Esophagus squamous epithelium (tissue), 4 donors: Measurements from ENCODE around the gene CRYBG1.

Source experiments
- POLR2A ChIP-seq, 4 donors: fragments of 450-650 bp; IDR thresholded peaks; one replicate each; pipeline ENCODE4 v1.6.1; 2017; ENCODE audit warnings: antibody characterized with exemption in 4 of 4, mild to moderate bottlenecking in 4 of 4, moderate library complexity in 3 of 4
- TF ChIP-seq, protein P1 (sequence below), 6 experiments: fragments of 450-650 bp in 4 of 6; fragments of 200-600 bp in 2 of 6; sonication (generic) in 2 of 6; IDR thresholded peaks; one replicate each; pipeline ENCODE4 v1.5.1; 2016 to 2019; ENCODE audit warnings: antibody characterized with exemption in 6 of 6, mild to moderate bottlenecking in 4 of 6, moderate library complexity in 4 of 6

DNA sequence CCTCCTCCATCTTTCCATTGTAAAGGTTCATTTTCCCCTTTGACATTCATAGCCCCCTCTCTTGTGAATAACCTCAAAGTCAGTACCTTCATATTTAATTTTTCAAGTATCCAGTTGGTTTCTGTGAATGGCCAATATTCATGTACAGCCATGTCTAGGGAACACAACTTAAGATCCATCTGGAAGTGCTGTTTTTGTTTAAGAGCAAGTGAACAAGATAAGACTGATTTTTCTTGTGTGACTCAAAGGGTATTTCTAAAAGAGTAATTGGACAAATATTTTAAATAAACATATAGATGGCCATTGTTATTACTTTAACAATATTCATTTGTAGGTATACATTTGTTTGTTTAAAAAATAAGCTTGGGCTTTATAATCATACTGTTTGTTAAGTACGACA lies 175.8 kb downstream of the CRYBG1 start:
- TF ChIP-seq, protein P1, sequence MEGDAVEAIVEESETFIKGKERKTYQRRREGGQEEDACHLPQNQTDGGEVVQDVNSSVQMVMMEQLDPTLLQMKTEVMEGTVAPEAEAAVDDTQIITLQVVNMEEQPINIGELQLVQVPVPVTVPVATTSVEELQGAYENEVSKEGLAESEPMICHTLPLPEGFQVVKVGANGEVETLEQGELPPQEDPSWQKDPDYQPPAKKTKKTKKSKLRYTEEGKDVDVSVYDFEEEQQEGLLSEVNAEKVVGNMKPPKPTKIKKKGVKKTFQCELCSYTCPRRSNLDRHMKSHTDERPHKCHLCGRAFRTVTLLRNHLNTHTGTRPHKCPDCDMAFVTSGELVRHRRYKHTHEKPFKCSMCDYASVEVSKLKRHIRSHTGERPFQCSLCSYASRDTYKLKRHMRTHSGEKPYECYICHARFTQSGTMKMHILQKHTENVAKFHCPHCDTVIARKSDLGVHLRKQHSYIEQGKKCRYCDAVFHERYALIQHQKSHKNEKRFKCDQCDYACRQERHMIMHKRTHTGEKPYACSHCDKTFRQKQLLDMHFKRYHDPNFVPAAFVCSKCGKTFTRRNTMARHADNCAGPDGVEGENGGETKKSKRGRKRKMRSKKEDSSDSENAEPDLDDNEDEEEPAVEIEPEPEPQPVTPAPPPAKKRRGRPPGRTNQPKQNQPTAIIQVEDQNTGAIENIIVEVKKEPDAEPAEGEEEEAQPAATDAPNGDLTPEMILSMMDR (IDR thresholded peaks at IDR 0.05) = no peak
- no peak for TF ChIP-seq POLR2A (IDR thresholded peaks at IDR 0.05)
